22Rv1 (cell line): ENCODE results near the gene NR1D1.

Source experiments
- CTCF ChIP-seq: fragments of 450-650 bp; IDR thresholded peaks from 2 replicates; pipeline ENCODE4 v1.5.1; 2017; ENCODE audit warnings: mild to moderate bottlenecking
- ZFX ChIP-seq: fragments of 450-650 bp; IDR thresholded peaks from 2 replicates; pipeline ENCODE4 v1.6.1; 2017; ENCODE audit warnings: antibody characterized with exemption, borderline replicate concordance

- TF ChIP-seq CTCF, result no peak
- no peak for TF ChIP-seq ZFX
Measured at GRCh38 chr17:40095944-40096791, 4.2 kb downstream of the NR1D1 start.
